Mesothelial cell of epicardium (in vitro differentiated cells): ENCODE data around the gene SUCLG2. TPM values are rescaled to one million over a fixed set of nuclear protein-coding genes. Genes with fewer than 3 reads are reported as not detected.

Source experiments
- DNase-seq, 2 experiments: peaks; one replicate each; pipeline ENCODE4 v3.0.0; 2021; ENCODE audit warnings: low spot score in 2 of 2; ENCODE audit not compliant: unreplicated experiment in 2 of 2
- H3K27ac Mint-ChIP-seq: 2 replicates; pipeline ENCODE4 v1.8.0; 2021; ENCODE audit warnings: mixed read lengths
- H3K27me3 Mint-ChIP-seq: 2 replicates; pipeline ENCODE4 v1.8.0; 2021; ENCODE audit warnings: low read depth, mixed read lengths
- H3K36me3 Mint-ChIP-seq: 2 replicates; pipeline ENCODE4 v1.8.0; 2021; ENCODE audit warnings: mixed read lengths
- H3K4me1 Mint-ChIP-seq: 2 replicates; pipeline ENCODE4 v1.8.0; 2021; ENCODE audit warnings: mixed read lengths
- H3K4me3 Mint-ChIP-seq: 2 replicates; pipeline ENCODE4 v1.8.0; 2021; ENCODE audit warnings: mild to moderate bottlenecking, moderate library complexity, mixed read lengths
- H3K9me3 Mint-ChIP-seq: 2 replicates; pipeline ENCODE4 v1.8.0; 2021; ENCODE audit warnings: mixed read lengths
- total RNA-seq: library from RNA; stranded (reverse); gene quantifications from 3 replicates; pipeline ENCODE4 v1.2.1, GENCODE V29; 2021
- TF ChIP-seq, protein P1 (sequence below): fragments of 200-600 bp; sonication (generic); IDR thresholded peaks from one replicate; pipeline ENCODE4 v1.5.0; 2021; ENCODE audit warnings: antibody characterized with exemption; ENCODE audit not compliant: unreplicated experiment

Gene SUCLG2
- total RNA-seq, 1 donor from 2014 or later: 35.0 TPM

GRCh38 chr3:67468511-67468910 is 185.9 kb downstream of the SUCLG2 start:
- no peaks in the 10 kb centered on the region for H3K4me1 Mint-ChIP-seq
- no peak overlapping the region for H3K4me3 Mint-ChIP-seq
- TF ChIP-seq, protein P1, sequence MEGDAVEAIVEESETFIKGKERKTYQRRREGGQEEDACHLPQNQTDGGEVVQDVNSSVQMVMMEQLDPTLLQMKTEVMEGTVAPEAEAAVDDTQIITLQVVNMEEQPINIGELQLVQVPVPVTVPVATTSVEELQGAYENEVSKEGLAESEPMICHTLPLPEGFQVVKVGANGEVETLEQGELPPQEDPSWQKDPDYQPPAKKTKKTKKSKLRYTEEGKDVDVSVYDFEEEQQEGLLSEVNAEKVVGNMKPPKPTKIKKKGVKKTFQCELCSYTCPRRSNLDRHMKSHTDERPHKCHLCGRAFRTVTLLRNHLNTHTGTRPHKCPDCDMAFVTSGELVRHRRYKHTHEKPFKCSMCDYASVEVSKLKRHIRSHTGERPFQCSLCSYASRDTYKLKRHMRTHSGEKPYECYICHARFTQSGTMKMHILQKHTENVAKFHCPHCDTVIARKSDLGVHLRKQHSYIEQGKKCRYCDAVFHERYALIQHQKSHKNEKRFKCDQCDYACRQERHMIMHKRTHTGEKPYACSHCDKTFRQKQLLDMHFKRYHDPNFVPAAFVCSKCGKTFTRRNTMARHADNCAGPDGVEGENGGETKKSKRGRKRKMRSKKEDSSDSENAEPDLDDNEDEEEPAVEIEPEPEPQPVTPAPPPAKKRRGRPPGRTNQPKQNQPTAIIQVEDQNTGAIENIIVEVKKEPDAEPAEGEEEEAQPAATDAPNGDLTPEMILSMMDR: no peak
- H3K36me3 Mint-ChIP-seq: peaks cover 4% of the 10 kb centered on the region
- no peak overlapping the region for H3K27ac Mint-ChIP-seq
- no peak for DNase-seq
- H3K27me3 Mint-ChIP-seq: no peaks in the 10 kb centered on the region
- H3K9me3 Mint-ChIP-seq: no peaks in the 10 kb centered on the region

DNA sequence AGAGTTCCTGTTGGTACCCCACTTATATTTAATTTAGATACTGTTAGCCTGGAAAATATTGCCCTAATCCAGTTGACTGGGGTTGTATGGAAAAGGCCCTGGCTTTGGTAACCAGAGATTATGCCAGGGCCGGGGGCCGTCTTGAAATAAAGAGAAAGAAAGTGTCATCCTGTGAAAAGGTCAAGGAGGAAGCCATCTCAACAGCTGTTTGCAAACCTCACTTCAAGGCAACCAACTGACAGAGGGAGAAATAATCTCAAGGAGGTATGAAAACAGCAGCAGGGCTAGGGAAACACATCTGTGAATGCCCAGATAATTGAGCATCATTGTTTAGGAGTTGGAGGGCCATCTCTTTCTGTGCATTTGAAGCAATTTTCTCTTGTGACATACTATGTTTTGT is 190.8 kb downstream of the SUCLG2 start:
- H3K9me3 Mint-ChIP-seq: no peaks in the 10 kb centered on the region
- H3K4me3 Mint-ChIP-seq: no peak overlapping the region
- DNase-seq: no peak
- peaks cover 10% of the 10 kb centered on the region for H3K4me1 Mint-ChIP-seq
- no peaks in the 10 kb centered on the region for H3K27me3 Mint-ChIP-seq
- no peak overlapping the region for H3K27ac Mint-ChIP-seq
- no peaks in the 10 kb centered on the region for H3K36me3 Mint-ChIP-seq
- TF ChIP-seq, protein P1: no peak

- Mint-ChIP-seq H3K36me3 (no peaks in the 10 kb centered on the region), H3K4me1 (peaks cover 10% of the 10 kb centered on the region), H3K9me3 (no peaks in the 10 kb centered on the region), H3K27me3 (no peaks in the 10 kb centered on the region), H3K27ac (no peak overlapping the region), H3K4me3 (no peak overlapping the region)
- TF ChIP-seq, protein P1: no peak
- no peak for DNase-seq
Observed at GRCh38 chr3:67462187-67462586, 192.2 kb downstream of the SUCLG2 start.

- TF ChIP-seq, protein P1: no peak
- Mint-ChIP-seq H3K4me3 (no peak overlapping the region), H3K4me1 (peaks cover 10% of the 10 kb centered on the region), H3K27ac (no peak overlapping the region), H3K36me3 (no peaks in the 10 kb centered on the region), H3K9me3 (no peaks in the 10 kb centered on the region), H3K27me3 (no peaks in the 10 kb centered on the region)
- no peak for DNase-seq
Observed at GRCh38 chr3:67461667-67462142, 192.7 kb downstream of the SUCLG2 start.

DNA sequence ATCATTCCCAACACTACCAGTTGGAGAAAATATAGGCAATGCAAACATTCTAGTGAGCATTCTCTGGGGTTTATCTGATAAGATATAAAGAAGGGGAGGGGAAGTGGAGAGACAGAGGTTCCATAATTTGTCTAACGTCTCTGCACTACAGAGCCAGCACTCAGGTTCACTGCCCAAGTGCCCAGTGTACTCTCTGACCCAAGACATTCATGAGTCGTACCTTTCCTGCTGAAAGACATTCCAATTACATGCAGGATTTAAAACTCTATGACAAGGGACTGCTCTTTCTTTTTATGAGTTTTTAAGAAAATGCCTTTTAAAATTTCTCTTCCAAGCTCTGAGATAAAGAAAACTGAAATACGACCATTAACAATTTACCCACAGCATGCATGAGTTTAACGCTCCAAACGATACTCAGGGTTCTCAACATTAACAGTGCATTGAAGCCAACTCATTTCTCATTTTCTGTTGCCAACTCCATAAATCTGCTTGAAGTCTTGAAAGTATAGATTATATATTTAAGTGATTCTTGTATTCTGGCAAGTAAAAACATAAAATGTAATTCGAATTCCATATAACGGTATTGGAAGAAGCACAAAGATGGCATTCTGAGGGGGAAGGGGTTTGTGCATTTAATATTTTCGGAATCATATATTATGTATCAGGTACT is 193.4 kb downstream of the SUCLG2 start:
- no peak overlapping the region for H3K27ac Mint-ChIP-seq

More for the DNA sequence above, 193.4 kb downstream of the SUCLG2 start:
- no peaks in the 10 kb centered on the region for H3K27me3 Mint-ChIP-seq
- no peak for DNase-seq
- TF ChIP-seq, protein P1: no peak
- no peak overlapping the region for H3K4me3 Mint-ChIP-seq
- no peaks in the 10 kb centered on the region for H3K36me3 Mint-ChIP-seq
- H3K9me3 Mint-ChIP-seq: no peaks in the 10 kb centered on the region
- peaks cover 10% of the 10 kb centered on the region for H3K4me1 Mint-ChIP-seq
